CD4-positive, alpha-beta T cell treated with Interleukin-1 beta for 1 hour (primary cell): ENCODE measurements around the gene MEGF6.

Experiments used
- DNase-seq, 2 donors: peaks; one replicate each; pipeline ENCODE4 v3.0.0-alpha.2; 2020 to 2022

The MEGF6 gene

GRCh38 chr1:3642919-3643675, 31.8 kb upstream of the MEGF6 start:
- no peak for DNase-seq

- no peak for DNase-seq
Observed at GRCh38 chr1:3641816-3642215, 30.5 kb upstream of the MEGF6 start.

- no peak for DNase-seq
Observed at GRCh38 chr1:3641046-3641760, 29.9 kb upstream of the MEGF6 start.

- DNase-seq: no peak
Observed at GRCh38 chr1:3640121-3640837, 29.0 kb upstream of the MEGF6 start.

GRCh38 chr1:3639397-3639911, 28.1 kb upstream of the MEGF6 start:
- no peak for DNase-seq

- DNase-seq: no peak
Observed at GRCh38 chr1:3638676-3639075, 27.4 kb upstream of the MEGF6 start.

GRCh38 chr1:3638027-3638426, 26.7 kb upstream of the MEGF6 start:
- DNase-seq: no peak

- no peak for DNase-seq
Observed at GRCh38 chr1:3636531-3636930, 25.2 kb upstream of the MEGF6 start.

GRCh38 chr1:3636080-3636479, 24.8 kb upstream of the MEGF6 start:
- DNase-seq: no peak

- DNase-seq: no peak
Observed at GRCh38 chr1:3634059-3634800, 22.9 kb upstream of the MEGF6 start.

- DNase-seq: no peak
Observed at GRCh38 chr1:3633344-3634058, 22.2 kb upstream of the MEGF6 start.

GRCh38 chr1:3632716-3633343, 21.5 kb upstream of the MEGF6 start:
- no peak for DNase-seq

- no peak for DNase-seq
Observed at GRCh38 chr1:3632298-3632697, 21.0 kb upstream of the MEGF6 start.

- DNase-seq: no peak
Observed at GRCh38 chr1:3631320-3632260, 20.3 kb upstream of the MEGF6 start.

- DNase-seq: no peak
Observed at GRCh38 chr1:3630914-3631313, 19.6 kb upstream of the MEGF6 start.

- no peak for DNase-seq
Observed at GRCh38 chr1:3630161-3630611, 18.9 kb upstream of the MEGF6 start.

- DNase-seq: no peak
Observed at GRCh38 chr1:3629561-3630160, 18.4 kb upstream of the MEGF6 start.

- no peak for DNase-seq
Observed at GRCh38 chr1:3628445-3628844, 17.1 kb upstream of the MEGF6 start.

GRCh38 chr1:3627515-3628253, 16.4 kb upstream of the MEGF6 start:
- DNase-seq: no peak
